IMR-90 (cell line): Measurements from ENCODE around the gene SF3B5.

ENCODE experiments used
- BHLHE40 ChIP-seq: fragments of 150-350 bp; IDR thresholded peaks from 2 replicates; pipeline ENCODE4 v1.6.1; 2016; ENCODE audit warnings: mild to moderate bottlenecking, low read depth, low read length
- CEBPB ChIP-seq: IDR thresholded peaks from 2 replicates; pipeline ENCODE4 v1.6.1; 2012; ENCODE audit warnings: low read depth, low read length, improper control_type of control experiment
- CTCF ChIP-seq: conservative IDR thresholded peaks from 2 replicates; pipeline ENCODE4 v1.5.1; 2012; ENCODE audit warnings: mild to moderate bottlenecking, low read depth, low read length, improper control_type of control experiment
- ELK1 ChIP-seq: fragments of 150-350 bp; IDR thresholded peaks from 2 replicates; pipeline ENCODE4 v1.6.1; 2016; ENCODE audit warnings: low read depth, mild to moderate bottlenecking, low read length, moderate library complexity, borderline replicate concordance
- FOS ChIP-seq: fragments of 150-350 bp; IDR thresholded peaks from 2 replicates; pipeline ENCODE4 v1.6.1; 2016; ENCODE audit warnings: low read depth, low read length
- MAFK ChIP-seq: IDR thresholded peaks from 2 replicates; pipeline ENCODE4 v1.6.1; 2012; ENCODE audit warnings: low read depth, low read length, improper control_type of control experiment
- MXI1 ChIP-seq: IDR thresholded peaks from 2 replicates; pipeline ENCODE4 v1.6.1; 2012; ENCODE audit warnings: low read depth, mild to moderate bottlenecking, low read length, moderate library complexity, borderline replicate concordance
- NFE2L2 ChIP-seq: fragments of 150-350 bp; IDR thresholded peaks from 2 replicates; pipeline ENCODE4 v1.6.1; 2016; ENCODE audit warnings: low read depth, mild to moderate bottlenecking, low read length
- POLR2A ChIP-seq: IDR thresholded peaks from 2 replicates; pipeline ENCODE4 v1.6.1; 2012; ENCODE audit warnings: mild to moderate bottlenecking, low read depth, low read length
- RFX5 ChIP-seq: IDR thresholded peaks from 2 replicates; pipeline ENCODE4 v1.8.0; 2012; ENCODE audit warnings: low read depth, mild to moderate bottlenecking, low read length, moderate library complexity
- SMC3 ChIP-seq: fragments of 150-350 bp; IDR thresholded peaks from 2 replicates; pipeline ENCODE4 v1.6.1; 2016; ENCODE audit warnings: low read depth, mild to moderate bottlenecking, antibody characterized with exemption, low read length, moderate library complexity
- USF2 ChIP-seq: fragments of 150-350 bp; IDR thresholded peaks from 2 replicates; pipeline ENCODE4 v1.6.1; 2017; ENCODE audit warnings: mild to moderate bottlenecking, antibody characterized with exemption, low read length, low read depth

- TF ChIP-seq POLR2A (no peak), CTCF (no peak), SMC3 (no peak), FOS (no peak), RFX5 (no peak), CEBPB (no peak), ELK1 (no peak), MAFK (no peak), NFE2L2 (no peak), BHLHE40 (no peak), MXI1 (no peak), USF2 (no peak)
These were observed 30.1 kb downstream of the SF3B5 start for GRCh38 chr6:144065213-144065660.
